Measurements from ENCODE around the gene UTP3. TPM values are rescaled to one million over a fixed set of nuclear protein-coding genes. Genes with fewer than 3 reads are reported as not detected.
"Not testable (repeated sequence)": the region's sequence is repeated elsewhere in the genome, so short reads cannot be mapped to it uniquely, and the experiment has no call there.

UTP3 gene, protein sequence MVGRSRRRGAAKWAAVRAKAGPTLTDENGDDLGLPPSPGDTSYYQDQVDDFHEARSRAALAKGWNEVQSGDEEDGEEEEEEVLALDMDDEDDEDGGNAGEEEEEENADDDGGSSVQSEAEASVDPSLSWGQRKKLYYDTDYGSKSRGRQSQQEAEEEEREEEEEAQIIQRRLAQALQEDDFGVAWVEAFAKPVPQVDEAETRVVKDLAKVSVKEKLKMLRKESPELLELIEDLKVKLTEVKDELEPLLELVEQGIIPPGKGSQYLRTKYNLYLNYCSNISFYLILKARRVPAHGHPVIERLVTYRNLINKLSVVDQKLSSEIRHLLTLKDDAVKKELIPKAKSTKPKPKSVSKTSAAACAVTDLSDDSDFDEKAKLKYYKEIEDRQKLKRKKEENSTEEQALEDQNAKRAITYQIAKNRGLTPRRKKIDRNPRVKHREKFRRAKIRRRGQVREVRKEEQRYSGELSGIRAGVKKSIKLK
- 17.5 and 19.2 TPM in 2 replicates for total RNA-seq (2014; rRNA removed; shearing (Covaris generic))

DNA sequence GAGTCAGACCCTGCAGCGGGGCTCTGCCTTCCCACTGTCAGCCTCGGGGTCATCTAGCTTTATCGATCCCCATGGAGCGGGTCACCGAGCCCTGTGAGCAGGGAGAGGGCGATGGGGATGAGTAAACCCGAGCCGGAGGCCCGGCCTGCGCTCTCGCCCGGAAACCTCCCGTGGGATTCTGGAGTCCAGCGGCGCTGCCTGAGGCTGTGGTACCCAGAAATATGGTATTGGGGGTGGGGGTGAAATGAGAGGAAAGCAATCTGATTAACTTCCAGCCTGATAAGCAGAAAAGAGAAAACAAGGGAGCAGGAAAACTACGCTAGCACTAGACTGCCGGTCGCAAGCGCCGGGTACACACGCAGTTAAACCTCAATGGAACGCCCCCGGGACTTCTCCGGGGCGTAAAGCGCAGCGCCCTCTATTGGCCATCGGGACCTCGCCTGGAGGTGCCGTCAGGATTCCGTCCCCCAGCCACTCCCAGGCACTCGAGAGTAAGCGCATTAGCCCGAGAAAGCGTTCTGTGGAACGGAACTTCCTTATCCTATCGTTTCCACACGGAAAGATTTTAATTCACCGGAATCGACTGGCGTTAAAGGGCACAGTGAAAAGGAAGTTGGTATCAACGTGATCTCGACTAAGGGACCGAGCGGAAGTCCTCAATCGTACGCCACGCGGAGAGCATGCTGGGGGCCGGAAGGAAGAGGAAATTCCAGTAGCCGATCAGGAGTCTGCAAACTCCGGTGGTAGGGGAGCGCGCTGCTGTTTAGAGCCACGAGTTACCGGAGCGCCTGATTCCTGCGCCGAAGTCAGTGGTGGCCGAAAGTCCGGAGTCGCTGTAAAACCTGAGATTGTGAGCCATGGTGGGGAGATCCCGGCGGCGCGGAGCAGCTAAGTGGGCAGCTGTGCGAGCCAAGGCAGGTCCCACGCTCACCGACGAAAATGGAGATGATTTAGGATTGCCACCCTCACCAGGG is at the start of gene UTP3:
Gene UTP3, plus strand, starts transcription at position 712 of the 974 bp plus-strand sequence. Its CDS starts 146 bp downstream, at position 858.
- peak; percentile 98 for DNase-seq (ENCODE audit: low spot score)

DNA sequence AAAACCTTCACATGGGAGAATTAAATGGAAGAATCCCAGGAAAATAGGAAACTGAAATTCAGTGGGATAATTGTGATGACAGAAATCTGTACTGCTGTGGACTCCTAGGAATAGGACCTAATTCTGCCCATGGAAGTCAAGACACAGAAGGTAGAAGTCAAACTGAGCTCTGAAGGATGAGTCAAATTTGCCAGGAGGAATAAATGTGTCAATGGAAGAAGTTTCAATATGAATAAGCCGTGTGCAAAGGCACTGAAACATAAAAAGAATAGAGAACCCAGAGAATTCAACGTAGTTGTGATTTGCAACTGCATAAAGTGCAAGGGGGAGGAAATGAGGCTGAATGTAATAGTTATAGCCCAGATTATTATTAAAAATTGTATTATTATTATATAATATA is 48.1 kb upstream of the UTP3 start:
- DNase-seq (ENCODE audit: low spot score) = no peak

DNA sequence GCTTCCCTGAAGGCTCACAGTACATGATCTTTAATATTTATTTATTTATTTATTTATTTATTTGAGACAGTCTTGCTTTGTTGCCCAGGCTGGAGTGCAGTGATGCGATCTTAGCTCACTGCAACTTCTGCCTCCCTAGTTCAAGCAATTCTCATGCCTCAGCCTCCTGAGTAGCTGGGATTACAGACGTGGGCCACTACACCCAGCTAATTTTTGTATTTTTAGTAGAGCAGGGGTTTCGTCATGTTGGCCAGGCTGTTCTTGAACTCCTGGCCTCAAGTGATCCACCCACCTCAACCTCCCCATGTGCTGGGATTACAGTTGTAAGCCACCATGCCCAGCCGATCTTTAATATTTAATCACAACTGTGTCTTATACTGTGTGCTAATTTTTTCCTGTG is 37.6 kb upstream of the UTP3 start:
- DNase-seq (ENCODE audit: low spot score) = not testable (repeated sequence)

DNA sequence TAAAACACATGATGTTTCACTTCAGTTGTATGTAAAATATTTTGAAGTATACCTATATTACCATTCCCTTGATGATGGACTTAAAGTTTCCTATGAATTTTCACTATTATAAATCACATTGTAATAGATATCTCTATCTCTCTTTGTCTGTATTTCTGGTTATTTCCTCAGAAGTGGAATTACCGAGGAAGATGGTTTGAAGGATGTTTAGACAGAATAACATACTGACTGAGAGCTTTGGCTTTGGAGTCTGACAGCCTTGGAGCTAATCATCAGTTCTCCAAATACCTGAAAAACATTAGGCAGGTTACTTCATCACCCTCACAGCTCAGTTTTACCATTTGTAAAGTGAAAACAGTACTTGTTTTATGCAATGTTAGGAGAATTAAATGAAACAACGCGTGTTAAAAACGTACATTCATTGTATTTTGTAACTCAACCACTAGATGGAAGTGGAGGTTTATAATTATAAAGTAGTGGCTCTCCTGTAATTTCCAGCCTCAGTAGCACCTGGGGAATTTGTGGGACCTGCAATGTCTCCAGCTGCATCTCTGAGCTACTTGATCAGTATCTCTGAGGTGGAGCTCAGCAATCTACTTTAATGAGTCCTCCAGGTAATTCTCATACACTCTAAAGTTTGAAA is 36.3 kb upstream of the UTP3 start:
- DNase-seq (ENCODE audit: low spot score) = peak; percentile 59

DNA sequence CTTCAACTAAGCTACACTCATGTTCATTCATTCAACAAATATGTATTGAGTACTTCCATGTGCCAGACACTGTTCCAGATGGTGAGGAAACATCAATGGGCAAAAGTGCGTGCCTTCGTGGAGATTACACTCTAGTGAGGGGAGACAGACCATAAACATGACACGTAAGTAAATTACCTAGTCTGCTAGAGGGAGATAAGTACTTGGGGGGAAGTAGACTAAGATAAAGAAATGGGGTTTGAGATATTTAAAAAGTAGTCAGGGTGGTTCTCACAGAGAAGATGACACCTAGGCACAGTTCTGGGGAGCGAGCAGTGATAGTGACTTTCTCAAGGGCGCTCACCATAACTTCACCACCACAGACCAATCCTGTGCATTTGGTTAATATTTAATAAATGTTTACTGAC is 33.7 kb upstream of the UTP3 start:
- DNase-seq (ENCODE audit: low spot score) = no peak

DNA sequence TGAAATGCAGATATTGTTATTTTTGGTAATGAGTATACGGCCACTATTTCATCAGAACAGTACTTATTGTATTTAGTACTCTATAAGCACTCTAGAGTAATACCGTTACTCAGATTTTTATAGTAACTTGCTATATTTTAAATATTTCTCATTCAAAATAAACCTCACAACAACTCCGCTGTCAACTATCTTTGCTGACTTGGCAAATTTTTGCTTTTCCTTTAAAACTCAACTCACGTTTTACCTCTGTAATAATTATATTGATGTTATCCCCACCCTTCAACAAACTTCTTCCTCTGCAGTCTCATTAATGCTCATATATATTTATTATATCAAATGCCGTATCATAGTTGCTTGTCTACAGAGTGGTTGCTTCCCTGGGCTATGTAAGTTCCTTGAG is 31.0 kb upstream of the UTP3 start:
- no peak for DNase-seq (ENCODE audit: low spot score)

DNA sequence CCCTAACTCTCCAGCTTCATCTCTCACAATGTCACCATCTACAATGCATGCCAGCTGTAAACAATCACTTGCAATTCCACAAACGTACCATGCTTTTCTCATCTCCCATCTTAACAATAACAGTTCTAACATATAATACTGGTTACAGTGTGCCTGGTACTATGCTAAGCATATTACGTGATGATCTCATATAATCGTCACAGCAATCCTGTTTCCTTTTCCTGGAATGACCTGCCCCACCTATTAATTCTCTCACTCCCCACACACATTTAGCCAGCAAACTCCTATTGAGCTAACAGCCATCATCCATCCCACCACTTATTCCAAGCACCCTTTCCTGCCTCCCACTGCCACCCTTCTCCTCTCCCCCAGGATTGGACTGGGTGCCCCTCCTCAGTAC is 29.9 kb upstream of the UTP3 start:
- DNase-seq (ENCODE audit: low spot score) = no peak

DNA sequence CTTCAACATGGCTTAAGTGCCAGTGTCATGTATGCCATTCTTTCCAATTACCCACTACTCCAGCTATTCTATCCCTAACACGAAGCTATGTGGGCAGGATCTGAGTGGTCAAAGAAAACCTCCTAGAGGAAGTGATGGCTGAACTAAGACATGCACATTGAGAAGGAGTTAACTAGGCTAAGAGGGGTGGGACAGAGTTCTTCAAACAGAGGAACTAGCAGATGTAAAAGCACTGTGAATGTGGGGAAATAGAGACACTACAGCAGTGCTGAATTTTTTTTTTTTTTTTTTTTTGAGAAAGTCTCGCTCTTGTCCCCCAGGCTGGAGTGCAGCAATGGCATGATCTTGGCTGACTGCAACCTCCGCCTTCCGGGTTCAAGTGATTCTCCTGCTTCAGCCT is 28.2 kb upstream of the UTP3 start:
- no peak for DNase-seq (ENCODE audit: low spot score)

DNA sequence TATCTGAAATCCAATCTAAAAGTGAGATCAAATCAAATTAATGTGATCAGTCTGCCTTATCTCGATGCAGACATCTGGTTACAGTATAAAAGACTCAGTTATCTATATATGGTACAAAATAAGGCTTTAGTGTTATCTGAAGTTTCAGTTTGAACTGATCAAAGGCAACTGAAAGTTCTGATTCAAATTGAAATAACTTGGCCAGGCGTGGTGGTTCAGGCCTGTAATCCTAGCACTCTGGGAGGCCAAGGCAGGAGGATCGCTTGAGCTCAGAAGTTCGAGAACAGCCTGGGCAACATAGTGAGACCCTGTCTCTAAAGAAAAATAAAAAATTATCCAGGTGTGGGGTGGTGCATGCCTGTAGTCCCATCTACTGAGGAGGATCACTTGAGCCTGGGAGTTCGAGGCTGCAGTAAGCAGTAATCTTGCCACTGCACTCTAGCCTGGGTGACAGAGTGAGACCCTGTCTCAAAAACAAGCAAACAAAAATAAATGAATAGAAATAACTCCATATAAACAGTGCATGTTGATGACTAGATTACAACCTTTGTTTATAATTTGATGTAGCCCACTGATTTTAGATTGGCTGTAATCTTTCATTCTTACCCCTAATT is 26.9 kb upstream of the UTP3 start:
- not testable (repeated sequence) for DNase-seq (ENCODE audit: low spot score)

DNA sequence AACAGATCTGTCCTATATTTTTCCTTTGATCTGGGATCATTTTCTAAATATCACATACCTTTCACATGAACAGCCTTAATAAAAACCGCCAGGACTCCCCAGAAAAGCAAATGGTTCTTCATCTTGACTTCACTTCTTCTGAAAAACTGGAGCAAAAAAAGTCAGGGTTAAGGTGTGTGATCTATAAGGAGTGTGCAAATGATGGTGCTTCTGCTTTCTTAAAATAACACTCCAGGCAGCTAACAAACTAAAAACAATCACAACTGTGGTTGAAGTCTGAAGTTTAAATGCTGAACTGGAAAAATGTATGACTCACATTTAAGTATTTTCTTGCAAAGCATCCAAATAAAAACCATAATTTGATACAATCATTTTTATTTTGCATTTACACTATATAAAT is 22.0 kb upstream of the UTP3 start, which contains the start of gene JCHAIN:
Gene JCHAIN, minus strand, starts transcription at position 140 of the 400 bp plus-strand sequence. Its CDS starts 18 bp downstream, at position 122.
- no peak for DNase-seq (ENCODE audit: low spot score)

DNA sequence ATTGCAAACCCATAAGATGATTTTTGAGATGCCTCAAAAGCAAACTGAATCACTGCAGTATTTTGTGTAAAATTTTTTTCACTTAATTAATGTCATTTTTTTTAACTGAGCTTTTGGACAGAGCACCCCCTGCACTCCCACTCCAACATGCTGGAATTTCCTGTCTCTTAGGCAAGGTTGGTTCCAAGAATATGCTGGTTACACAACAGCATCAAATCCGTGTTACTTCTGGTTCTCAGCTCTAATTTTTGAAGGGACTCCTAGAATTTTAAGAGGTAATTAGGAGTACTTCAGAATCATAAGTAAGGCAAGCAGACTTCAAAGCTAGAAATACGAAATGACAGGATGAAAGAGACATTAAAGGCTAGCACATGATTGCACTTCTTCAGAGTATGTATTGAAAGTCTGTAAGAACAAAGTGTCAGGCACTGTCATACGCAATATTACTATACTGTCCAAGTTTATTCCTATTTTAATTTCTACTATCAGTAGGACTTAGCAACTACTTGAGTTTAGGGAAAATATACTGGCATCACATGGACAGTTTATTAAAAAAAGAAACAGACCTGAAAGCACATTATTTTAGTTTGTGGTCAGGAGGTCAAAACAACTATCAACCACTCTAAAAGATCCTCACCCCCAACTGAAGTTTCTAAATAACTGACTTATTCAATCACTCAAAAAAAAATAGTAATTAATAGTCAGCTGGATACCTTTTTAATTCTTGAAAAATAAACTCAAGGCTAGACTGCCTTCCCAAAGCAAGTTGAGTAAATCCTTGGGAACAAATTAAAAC is 20.4 kb upstream of the UTP3 start:
- no peak for DNase-seq (ENCODE audit: low spot score)

DNA sequence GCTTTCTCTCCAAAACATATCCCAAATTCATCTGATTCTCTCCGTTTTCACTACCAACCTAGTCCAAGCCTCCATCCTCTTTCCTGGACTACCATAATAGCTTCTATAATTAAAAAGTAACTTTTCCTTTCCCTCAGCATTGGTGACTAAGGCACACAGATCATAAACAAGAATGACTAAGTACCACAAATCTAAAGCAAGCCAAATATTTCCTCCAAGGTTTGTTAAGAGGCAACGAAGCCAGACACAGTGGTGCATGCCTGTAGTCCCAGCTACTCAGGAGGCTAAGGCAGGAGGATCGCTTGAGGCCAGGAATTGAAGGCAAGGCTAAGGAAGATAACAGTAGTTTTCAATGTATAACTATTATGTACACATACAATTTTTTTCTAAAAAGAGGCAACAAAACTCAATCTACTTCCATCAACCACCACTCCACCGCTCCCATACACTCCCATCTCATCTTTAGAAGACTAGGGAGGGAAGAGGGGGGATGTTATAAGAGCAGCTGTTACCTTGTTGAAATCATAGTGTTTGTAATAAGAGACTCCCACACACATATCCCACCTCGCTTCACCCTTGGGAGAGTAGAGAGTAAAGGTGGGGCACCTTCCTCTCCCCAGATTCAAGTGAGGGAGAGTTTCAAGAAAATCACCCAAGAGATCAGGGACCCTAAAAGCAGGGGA is 17.9 kb upstream of the UTP3 start:
- no peak for DNase-seq (ENCODE audit: low spot score)

DNA sequence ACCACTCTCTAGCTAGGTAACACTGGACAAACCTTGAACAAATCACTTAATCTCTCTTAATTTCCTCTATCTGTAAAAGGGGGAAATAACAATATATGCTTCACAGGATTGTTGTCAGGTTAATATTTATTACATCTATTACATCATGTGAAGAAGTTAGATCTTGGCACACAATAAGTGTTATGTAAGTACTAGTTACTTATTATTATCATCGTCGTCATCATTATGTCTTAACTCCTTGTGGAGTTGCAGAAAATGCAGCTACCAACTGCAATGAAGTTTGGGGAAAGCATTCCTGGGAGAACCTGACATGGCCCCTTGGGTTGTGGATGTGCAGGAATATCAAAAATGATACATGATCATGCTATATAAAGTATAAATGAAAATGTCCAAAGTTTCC is 17.2 kb upstream of the UTP3 start:
- no peak for DNase-seq (ENCODE audit: low spot score)

DNA sequence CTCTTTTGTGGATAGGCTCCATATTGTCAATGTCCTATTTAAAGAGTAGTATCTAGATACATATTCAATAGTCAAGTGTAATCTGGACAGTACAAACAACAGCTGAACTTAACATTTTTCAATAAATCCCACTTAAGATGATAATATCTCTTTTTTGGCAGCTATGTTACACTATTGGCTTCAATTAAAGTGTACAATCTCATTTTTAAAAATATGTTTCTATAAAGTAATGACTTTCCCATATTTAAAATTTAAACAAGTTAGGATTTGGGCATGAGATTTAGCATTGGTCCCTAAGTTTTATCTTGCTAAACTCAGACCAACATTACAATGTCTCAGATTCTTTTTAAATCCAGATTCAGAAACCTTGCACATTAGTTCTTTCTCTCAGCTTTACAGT is 14.1 kb upstream of the UTP3 start:
- no peak for DNase-seq (ENCODE audit: low spot score)

DNA sequence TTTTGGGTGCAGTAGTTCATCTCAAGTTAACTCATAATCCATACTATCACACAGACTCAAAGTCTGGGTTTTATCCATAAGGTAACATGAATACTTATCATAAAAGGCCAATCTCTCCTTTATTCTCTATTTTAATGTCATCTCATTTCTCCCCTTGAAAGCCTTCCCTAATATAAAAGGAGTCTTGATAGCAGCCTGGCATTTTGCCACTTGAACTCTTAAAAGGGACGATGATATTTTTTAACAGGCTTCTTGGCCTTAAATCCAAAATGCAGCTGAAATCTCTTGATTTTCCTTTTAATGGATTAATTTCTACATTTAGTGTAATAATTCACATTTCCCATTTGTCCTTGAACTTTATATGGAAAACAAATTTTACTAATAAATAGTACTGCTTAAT is 13.6 kb upstream of the UTP3 start:
- DNase-seq (ENCODE audit: low spot score) = no peak

DNA sequence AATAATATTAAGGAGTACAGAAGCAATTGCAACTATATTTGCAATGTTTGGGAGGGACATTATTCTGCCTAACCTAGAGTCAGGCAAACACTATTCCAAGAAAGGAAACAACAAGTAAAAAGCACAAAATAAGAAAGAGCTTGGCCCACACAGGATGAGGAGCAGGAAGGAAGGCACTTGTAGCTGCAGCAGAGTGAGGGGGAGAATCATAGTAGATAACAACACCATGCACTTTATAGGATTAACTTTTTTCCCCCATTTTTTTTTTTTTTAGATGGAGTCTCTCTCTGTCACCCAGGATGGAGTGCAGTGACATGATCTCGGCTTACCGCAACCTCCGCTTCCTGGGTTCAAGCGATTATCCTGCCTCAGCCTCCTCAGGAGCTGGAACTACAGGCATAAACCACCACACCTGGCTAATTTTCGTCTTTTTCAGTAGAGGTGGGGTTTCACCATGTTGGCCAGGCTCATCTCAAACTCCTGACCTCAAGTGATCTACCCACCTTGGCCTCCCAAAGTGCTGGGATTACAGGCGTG is 11.7 kb upstream of the UTP3 start:
- DNase-seq (ENCODE audit: low spot score) = no peak

DNA sequence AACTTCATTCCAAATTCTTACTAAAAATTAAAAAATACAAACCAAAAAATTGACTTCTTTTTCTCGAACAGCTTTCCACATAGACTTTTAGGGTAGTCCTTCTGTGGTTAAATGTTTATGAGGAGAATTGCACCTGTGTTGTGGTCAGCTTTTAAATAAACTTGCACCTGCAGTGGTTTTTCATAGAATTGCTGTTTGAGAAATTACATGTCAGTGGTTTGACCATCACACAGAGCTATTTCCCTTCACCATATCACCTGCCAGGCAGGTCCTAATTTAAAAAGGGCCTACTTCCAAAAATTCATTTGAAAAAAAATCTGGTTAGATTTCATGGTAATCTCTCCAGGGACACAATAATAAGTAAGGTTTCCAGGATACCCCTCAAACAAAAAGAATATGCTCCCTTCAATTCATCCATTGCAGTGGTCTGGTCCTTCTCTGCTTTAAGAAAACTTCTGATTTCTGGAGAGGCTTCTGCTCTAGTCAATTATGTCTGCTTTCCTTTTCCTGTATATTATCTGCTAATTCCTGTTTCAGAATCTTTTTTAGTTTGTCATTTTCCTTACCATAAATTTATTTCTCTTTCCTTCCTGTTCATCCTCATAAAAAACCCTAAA is 9.8 kb upstream of the UTP3 start:
- DNase-seq (ENCODE audit: low spot score) = no peak

DNA sequence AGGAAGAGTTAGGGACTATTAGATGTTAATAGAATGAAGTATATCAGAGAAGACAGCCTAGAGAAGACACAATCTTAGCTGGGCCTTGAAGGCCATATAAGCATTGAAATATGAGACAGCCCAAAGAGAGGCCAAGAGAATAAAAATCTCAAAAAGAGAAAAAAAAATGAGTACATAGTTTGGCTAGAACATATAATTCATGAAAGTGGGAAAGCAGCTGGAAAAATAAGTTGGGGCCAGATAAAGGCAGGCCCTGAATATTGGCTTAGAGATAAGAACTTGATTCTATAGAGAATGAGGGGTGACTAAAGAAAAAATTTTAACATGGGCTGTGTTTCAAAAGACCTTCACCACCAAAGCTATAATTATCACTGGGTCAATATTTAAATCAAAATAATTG is 7.4 kb upstream of the UTP3 start:
- DNase-seq (ENCODE audit: low spot score) = no peak

DNA sequence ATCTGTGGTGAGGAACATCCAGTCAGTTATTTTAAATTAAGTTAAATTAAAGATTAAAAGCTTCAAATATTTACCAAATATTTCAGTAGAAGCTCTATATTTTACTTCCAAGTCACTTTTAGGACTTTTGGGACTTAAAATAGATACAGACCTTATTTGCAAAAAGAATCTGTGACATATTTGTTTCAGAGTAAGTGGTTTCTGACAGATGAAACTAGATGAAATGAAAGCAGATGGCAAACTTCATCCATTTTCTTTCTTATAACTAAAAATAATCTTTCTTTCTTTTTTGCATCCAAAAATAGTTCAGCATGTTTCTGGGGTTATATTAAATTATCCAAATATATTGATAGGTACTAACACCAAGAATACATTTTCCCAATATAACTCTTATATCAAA is 6.6 kb upstream of the UTP3 start:
- no peak for DNase-seq (ENCODE audit: low spot score)

Data from HT-29 (cell line).